ENCODE measurements around the gene NFIA. TPM values are rescaled to one million over a fixed set of nuclear protein-coding genes. Genes with fewer than 3 reads are reported as not detected.
A peak's percentile ranks its signal among the peaks of the same experiment; 100 is the strongest.

NFIA gene
- total RNA-seq, 1 experiment from 2014 or later: 12.7 TPM

GRCh38 chr1:61496501-61496900 lies 414.1 kb downstream of the NFIA start:
- H2AFZ ChIP-seq (ENCODE audit: low read length): no peak overlapping the region
- no peaks in the 10 kb centered on the region for H3K27me3 ChIP-seq (ENCODE audit: low read length)
- H3K27ac ChIP-seq (ENCODE audit: low read length): peak overlapping the region; percentile 78
- BruUV-seq (replicated peaks): no TSS peak
- ATAC-seq: peak; percentile 91
- no peaks in the 10 kb centered on the region for H3K79me2 ChIP-seq (ENCODE audit: low read length)
- H3K9me3 ChIP-seq (ENCODE audit: low read length): no peaks in the 10 kb centered on the region
- H3K4me2 ChIP-seq (ENCODE audit: low read length): peak overlapping the region; percentile 63
- peaks cover 7% of the 10 kb centered on the region for H3F3A ChIP-seq (ENCODE audit: low read length, unreplicated experiment)
- H3K36me3 ChIP-seq (ENCODE audit: low read depth, low read length): no peaks in the 10 kb centered on the region
- no peak for TF ChIP-seq EZH2 (IDR thresholded peaks at IDR 0.05; ENCODE audit: low read length, unreplicated experiment)
- H4K20me1 ChIP-seq (ENCODE audit: low read length): no peaks in the 10 kb centered on the region
- DNase-seq: peak; percentile 98
- intact Hi-C loops (cut with micrococcal nuclease): loop anchor here (1.0 to 10.0 kb wide), 2 partner anchors 44 to 88 kb away; no protein-coding TSS in a partner anchor
- no peak overlapping the region; the same call in 1 of the 2 replicates for H3K9ac ChIP-seq (ENCODE audit: low read length)
- CTCF ChIA-PET: no interaction called here
- H3K4me1 ChIP-seq (ENCODE audit: insufficient read depth, low read length): peaks cover 28% of the 10 kb centered on the region
- 0 out of 2 replicates have a peak overlapping the region, but pooled peaks have one; percentile 19 for H3K4me3 ChIP-seq (ENCODE audit: low read length)
- no peaks in the 10 kb centered on the region for H3K9me2 ChIP-seq (replicated peaks; ENCODE audit: low read length)
- POLR2A ChIA-PET (ENCODE audit: unreplicated experiment): no interaction called here

- Histone ChIP-seq H3K27me3 (ENCODE audit: low read length) (no peaks in the 10 kb centered on the region), H3F3A (ENCODE audit: low read length, unreplicated experiment) (peaks cover 7% of the 10 kb centered on the region), H3K4me3 (ENCODE audit: low read length) (0 out of 2 replicates have a peak overlapping the region, but pooled peaks have one; percentile 19), H3K36me3 (ENCODE audit: low read depth, low read length) (no peaks in the 10 kb centered on the region), H3K27ac (ENCODE audit: low read length) (peak overlapping the region; percentile 78), H3K4me1 (ENCODE audit: insufficient read depth, low read length) (peaks cover 28% of the 10 kb centered on the region), H2AFZ (ENCODE audit: low read length) (no peak overlapping the region), H3K79me2 (ENCODE audit: low read length) (no peaks in the 10 kb centered on the region), H4K20me1 (ENCODE audit: low read length) (no peaks in the 10 kb centered on the region), H3K4me2 (ENCODE audit: low read length) (peak overlapping the region; percentile 63), H3K9me3 (ENCODE audit: low read length) (no peaks in the 10 kb centered on the region), H3K9ac (ENCODE audit: low read length) (no peak overlapping the region; the same call in 1 of the 2 replicates), H3K9me2 (replicated peaks; ENCODE audit: low read length) (no peaks in the 10 kb centered on the region)
- ATAC-seq (peak; percentile 10), DNase-seq (peak; percentile 23)
- CTCF ChIA-PET: no interaction called here
- intact Hi-C loops (cut with micrococcal nuclease): loop anchor here (10.0 kb wide), 1 partner anchor 88 kb away; no protein-coding TSS in a partner anchor
- no TSS peak for BruUV-seq (replicated peaks)
- TF ChIP-seq EZH2 (IDR thresholded peaks at IDR 0.05; ENCODE audit: low read length, unreplicated experiment): no peak
- TF ChIP-seq EZH2phosphoT487 (IDR thresholded peaks at IDR 0.05; ENCODE audit: borderline replicate concordance, low read length): no peak
- TF ChIP-seq CTCF (conservative IDR thresholded peaks at IDR 0.05; ENCODE audit: low read depth, low read length): no peak
- POLR2A ChIA-PET (ENCODE audit: unreplicated experiment): no interaction called here
Measured at GRCh38 chr1:61497013-61497412, 414.7 kb downstream of the NFIA start.

- Histone ChIP-seq H4K20me1 (ENCODE audit: low read length) (no peaks in the 10 kb centered on the region), H3K36me3 (ENCODE audit: low read depth, low read length) (no peaks in the 10 kb centered on the region), H2AFZ (ENCODE audit: low read length) (no peak overlapping the region), H3K9ac (ENCODE audit: low read length) (no peak overlapping the region), H3K27ac (ENCODE audit: low read length) (no peak overlapping the region), H3K9me2 (replicated peaks; ENCODE audit: low read length) (no peaks in the 10 kb centered on the region), H3K27me3 (ENCODE audit: low read length) (no peaks in the 10 kb centered on the region), H3K4me2 (ENCODE audit: low read length) (no peak overlapping the region), H3K4me1 (ENCODE audit: insufficient read depth, low read length) (peaks cover 28% of the 10 kb centered on the region), H3F3A (ENCODE audit: low read length, unreplicated experiment) (peaks cover 7% of the 10 kb centered on the region), H3K9me3 (ENCODE audit: low read length) (no peaks in the 10 kb centered on the region), H3K4me3 (ENCODE audit: low read length) (no peak overlapping the region), H3K79me2 (ENCODE audit: low read length) (no peaks in the 10 kb centered on the region)
- TF ChIP-seq EZH2phosphoT487 (IDR thresholded peaks at IDR 0.05; ENCODE audit: borderline replicate concordance, low read length): no peak
- no peak for TF ChIP-seq CTCF (conservative IDR thresholded peaks at IDR 0.05; ENCODE audit: low read depth, low read length)
- no peak for TF ChIP-seq EZH2 (IDR thresholded peaks at IDR 0.05; ENCODE audit: low read length, unreplicated experiment)
- BruUV-seq (replicated peaks): no TSS peak
- ChIA-PET POLR2A (ENCODE audit: unreplicated experiment) (no interaction called here), CTCF (no interaction called here)
- no peak for DNase-seq
- ATAC-seq: no peak
- intact Hi-C loops (cut with micrococcal nuclease): loop anchor here (10.0 kb wide), 1 partner anchor 86 kb away; no protein-coding TSS in a partner anchor
Measured at GRCh38 chr1:61498342-61498741, 416.0 kb downstream of the NFIA start.

All from PC-3 (cell line).